Measurements from ENCODE around the gene CEP164.
"Not testable (repeated sequence)": the region's sequence is repeated elsewhere in the genome, so short reads cannot be mapped to it uniquely, and the experiment has no call there.

CEP164 gene

GRCh38 chr11:117399100-117399840, 71.6 kb downstream of the CEP164 start:
- DNase-seq = not testable (repeated sequence)

GRCh38 chr11:117405898-117406297, 78.2 kb downstream of the CEP164 start:
- not testable (repeated sequence) for DNase-seq

- no peak for DNase-seq
Observed at GRCh38 chr11:117407016-117407415, 79.4 kb downstream of the CEP164 start.

GRCh38 chr11:117408356-117408755, 80.7 kb downstream of the CEP164 start:
- no peak for DNase-seq

GRCh38 chr11:117409511-117409910, 81.9 kb downstream of the CEP164 start:
- DNase-seq = no peak

- DNase-seq = no peak
Observed at GRCh38 chr11:117410238-117410637, 82.6 kb downstream of the CEP164 start.

- DNase-seq = no peak
Observed at GRCh38 chr11:117410861-117411710, 83.4 kb downstream of the CEP164 start.

- no peak for DNase-seq
Observed at GRCh38 chr11:117411736-117412135, 84.1 kb downstream of the CEP164 start.

- no peak for DNase-seq
Observed at GRCh38 chr11:117412176-117412575, 84.5 kb downstream of the CEP164 start.

GRCh38 chr11:117412653-117413275, 85.1 kb downstream of the CEP164 start:
- no peak for DNase-seq

GRCh38 chr11:117413616-117414015, 86.0 kb downstream of the CEP164 start:
- no peak for DNase-seq

- no peak for DNase-seq
Observed at GRCh38 chr11:117414724-117415123, 87.1 kb downstream of the CEP164 start.

GRCh38 chr11:117415358-117415896, 87.8 kb downstream of the CEP164 start:
- no peak for DNase-seq

GRCh38 chr11:117417342-117417741, 89.7 kb downstream of the CEP164 start:
- no peak for DNase-seq

GRCh38 chr11:117417856-117418255, 90.2 kb downstream of the CEP164 start:
- no peak for DNase-seq

GRCh38 chr11:117418737-117419481, 91.3 kb downstream of the CEP164 start:
- DNase-seq = no peak

GRCh38 chr11:117419482-117420142, 92.0 kb downstream of the CEP164 start:
- DNase-seq = no peak

- DNase-seq = no peak
Observed at GRCh38 chr11:117420143-117420485, 92.5 kb downstream of the CEP164 start.

- DNase-seq = no peak
Observed at GRCh38 chr11:117420598-117420997, 92.9 kb downstream of the CEP164 start.

GRCh38 chr11:117421041-117421440, 93.4 kb downstream of the CEP164 start:
- DNase-seq = no peak

GRCh38 chr11:117421476-117421875, 93.8 kb downstream of the CEP164 start:
- DNase-seq = no peak

GRCh38 chr11:117423046-117423575, 95.5 kb downstream of the CEP164 start:
- no peak for DNase-seq
